HG03175 (cell line): Measurements from ENCODE around the gene TLCD3A.
"Not testable (repeated sequence)": the region's sequence is repeated elsewhere in the genome, so short reads cannot be mapped to it uniquely, and the experiment has no call there.

Source experiments
- ATAC-seq: cut with Tn5 transposase; IDR thresholded peaks from one replicate; pipeline ENCODE4 v1.9.1; 2021; ENCODE audit warnings: mild to moderate bottlenecking, moderate library complexity; ENCODE audit not compliant: unreplicated experiment

The TLCD3A gene

DNA sequence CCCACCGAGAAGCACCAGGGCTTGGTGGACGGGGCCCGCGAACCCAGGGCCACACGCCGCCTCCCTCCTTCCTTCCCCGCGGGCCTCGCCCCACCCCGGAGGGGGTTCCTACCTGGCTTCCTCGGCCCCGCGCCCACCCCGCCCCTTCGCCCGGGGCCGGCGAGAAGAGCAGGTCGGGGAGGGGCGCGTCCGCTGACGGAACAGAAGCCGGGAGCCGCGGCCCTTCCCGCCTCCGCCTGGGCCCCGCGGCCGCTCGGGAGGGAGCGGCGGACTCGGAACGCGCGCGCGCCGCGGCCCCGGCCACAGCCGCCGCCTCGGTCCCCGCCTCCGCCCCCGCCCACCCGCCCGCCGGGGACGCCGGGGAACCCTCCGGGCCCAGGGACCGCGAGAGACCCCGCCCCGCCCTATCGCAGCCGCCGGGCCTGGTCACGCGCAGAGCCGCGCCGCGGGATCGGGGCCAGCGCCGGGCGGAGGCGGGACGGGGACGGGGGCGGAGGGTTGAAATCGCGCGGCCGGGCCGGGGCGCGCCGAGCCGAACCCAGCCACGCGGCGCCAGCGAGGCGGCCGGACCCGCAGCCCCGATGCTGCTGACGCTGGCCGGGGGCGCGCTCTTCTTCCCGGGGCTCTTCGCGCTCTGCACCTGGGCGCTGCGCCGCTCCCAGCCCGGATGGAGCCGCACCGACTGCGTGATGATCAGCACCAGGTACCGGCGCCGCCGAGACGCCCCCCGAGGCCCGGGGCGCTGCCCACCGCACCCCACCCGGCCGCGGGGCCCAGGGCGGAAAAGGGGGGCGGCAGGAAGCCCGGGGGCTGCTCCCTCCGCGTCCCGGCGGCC lies at the start of gene TLCD3A:
TSS of gene TLCD3A (plus strand) at position 530 of the 835 bp plus-strand sequence. CDS start at position 582, 52 bp downstream.
- peak; percentile 48 for ATAC-seq

DNA sequence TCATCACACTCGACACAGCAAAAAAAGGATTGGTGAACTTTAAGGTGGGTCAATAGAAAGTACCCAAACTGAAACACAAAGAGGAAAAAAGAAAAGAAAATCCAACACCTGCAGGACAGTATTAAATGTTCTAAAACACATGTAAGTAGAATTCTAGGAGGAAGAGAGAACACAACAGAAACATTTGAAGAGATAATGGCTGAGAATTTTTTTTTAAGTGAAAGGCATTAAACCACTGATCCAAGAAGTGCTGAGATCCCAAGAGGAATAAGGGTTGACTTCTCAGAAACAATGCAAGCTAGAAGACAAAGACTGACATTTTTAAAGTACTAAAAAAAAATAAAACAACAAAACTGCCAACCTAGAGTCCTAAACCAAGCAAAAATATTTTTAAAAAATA lies 49.4 kb upstream of the TLCD3A start:
- no peak for ATAC-seq

DNA sequence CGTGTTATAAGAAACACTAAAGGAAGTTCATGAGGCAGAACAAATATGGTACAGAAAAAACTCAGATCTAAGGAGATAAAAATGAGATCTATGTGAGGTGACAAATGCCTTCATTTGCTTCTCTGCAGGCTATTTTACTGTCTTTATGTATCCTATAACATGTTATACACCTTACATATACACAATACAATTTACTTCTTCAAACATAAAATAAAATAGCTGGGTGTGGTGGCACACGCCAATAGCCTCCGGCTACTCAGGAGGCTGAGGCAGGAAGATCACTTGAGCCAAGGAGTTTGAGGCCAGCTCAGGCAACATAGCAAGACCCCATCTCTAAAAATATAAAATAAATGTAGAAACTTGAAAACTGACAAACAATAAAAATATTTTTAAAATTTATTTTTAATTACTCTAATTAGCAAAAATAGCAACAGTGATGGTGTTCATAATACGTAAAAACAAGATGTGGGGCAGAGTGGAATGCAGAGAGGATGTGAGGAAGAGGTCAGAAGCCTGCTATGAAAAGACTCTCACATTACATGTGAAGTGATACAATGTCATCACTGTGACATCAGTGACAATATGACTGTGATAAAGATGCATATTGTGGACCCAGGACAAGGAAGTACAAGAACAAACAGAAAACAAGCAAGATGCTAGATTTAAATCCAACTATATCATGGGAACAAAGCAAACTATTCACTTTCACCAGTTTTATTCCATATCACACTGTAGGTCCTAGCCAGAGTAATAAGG lies 48.7 kb upstream of the TLCD3A start:
- no peak for ATAC-seq

DNA sequence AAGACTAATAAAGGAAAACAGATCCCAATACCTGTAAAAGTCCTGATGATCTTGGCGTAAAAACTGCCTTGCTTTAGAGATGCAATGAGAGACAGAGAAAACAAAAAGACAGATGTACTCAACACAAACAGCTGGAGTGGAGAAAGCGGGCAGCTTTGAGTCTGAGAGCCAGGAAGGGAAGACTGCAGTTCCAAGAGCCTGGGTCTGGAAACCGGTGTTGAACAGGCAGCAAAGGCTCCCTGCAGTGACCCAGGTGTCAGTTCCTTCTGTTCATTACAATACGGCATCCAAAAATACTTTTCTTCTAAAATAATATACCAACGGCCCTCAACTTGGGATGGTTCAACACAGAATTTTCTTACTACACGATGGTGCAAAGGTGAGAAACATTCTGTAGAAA lies 47.4 kb upstream of the TLCD3A start:
- ATAC-seq = no peak

DNA sequence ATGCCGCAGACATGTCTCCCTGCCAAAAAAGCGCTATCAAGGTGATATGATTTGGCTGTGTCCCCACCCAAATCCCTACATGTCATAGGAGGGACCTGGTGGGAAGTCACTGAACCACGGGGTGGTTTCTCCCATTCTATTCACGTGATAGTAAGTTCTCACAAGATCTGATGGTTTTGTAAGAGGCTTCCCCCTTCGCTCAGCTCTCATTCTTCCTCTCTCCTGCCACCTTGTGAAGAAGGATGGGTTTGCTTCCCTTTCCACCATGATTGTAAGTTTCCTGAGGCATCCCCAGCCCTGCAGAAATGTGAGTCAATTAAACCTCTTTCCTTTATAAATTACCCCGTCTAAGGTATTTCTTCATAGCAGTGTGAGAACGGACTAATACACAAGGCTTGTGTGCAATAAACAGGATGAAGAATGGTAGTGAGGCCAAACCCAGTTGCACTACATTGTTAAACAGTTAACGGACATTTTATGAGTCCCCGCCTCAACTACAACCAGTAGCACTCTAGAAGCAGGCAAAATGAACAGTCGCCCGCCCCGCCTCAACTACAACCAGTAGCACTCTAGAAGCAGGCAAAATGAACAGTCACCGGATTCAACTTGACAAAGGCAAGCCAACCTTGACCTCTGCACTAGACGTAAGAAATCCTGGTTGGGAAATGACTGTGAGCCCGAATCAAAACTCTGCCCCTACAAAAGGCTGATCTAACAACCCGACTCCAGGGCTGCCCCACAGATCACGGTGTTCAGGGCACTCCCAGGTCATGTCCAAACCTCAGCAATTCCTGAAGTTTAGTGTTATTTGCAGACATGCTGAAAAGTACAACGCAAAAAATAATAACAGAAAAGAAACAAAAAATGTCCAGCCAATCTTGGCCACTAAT lies 44.1 kb upstream of the TLCD3A start:
- ATAC-seq = no peak

DNA sequence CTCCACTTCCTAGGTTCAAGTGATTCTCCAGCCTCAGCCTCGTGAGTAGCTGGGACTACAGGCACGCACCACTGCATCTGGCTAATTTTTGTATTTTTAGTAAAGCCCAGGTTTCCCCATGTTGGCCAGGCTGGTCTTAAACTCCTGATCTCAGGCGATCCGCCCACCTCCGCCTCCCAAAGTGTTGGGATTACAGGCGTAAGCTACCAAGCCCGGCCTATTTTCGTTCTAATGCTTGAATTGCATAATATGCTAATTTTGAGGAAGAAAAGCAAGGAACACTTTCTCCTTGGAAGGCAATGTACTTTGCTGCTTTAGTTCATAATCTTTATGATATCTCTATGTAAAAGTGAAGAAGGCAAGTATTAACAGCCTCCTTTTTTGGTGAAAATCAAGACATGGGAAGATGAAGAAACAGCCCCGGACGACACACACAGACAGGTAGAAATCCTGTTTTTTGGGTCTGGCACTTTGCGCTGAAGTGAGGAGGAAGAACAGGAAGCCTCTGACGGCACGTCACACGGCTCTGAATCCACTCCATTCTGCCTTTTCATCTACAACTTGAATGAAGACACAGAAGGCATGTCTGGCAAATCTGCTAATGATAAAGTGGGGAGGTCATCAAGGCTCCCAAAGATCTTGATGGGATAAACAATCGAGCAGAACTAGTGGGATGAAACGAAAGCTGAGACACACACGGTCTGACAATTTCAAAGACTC lies 42.7 kb upstream of the TLCD3A start:
- ATAC-seq = no peak

DNA sequence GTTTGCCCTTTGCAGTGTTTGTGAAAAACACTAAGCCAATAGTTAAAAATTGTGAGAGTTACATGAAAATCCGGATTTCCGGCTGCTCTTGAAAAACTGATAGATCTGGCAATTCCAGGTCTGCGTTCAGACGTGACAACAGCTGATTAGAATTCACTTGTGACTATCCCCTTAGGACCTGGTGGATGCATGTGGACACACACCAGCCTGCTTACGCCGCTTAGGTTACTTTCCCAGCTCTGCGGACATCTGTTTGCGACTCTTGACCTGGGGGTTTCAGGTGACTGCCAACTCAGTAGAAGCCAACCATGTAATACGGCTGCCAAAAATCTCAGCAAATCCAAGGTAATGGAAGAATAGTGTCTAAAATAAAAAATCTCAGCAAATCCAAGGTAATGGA lies 42.0 kb upstream of the TLCD3A start:
- no peak for ATAC-seq

DNA sequence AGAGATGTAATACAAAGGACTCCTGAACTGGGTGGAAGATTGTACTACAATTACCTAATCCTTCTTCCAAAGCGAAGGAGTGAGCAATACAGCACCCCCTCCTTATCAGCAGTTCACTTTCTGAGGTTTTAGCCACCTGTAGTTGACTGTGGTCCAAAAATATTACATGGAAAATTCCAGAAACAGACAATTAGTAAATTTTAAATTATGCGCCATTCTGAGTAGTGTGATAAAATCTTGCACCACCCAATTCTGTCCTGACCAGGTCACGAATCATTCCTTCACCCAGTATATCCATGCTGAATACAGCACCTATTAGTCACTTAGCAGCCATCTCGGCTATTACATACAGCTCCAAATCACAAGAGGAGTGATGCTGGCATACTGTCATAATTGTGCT lies 41.0 kb upstream of the TLCD3A start:
- no peak for ATAC-seq

DNA sequence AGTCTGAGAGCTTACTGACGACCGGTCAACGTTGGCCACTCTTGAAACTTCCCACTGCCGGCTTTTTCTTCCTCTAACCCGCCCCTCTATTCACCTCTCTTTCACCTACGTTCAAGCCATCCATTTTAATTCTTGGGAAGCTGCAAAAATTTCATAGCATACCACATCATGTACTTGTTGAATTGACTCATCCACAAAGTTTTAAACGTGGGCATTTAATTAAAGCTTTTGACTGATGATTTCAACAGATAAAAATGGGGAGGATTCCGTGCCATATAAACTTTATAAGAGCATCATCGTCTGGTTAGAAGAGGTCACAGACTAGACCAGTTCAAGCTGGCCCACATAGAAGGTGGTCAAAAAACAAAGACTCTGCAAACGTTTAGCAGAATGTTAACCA lies 40.3 kb upstream of the TLCD3A start:
- ATAC-seq = no peak

DNA sequence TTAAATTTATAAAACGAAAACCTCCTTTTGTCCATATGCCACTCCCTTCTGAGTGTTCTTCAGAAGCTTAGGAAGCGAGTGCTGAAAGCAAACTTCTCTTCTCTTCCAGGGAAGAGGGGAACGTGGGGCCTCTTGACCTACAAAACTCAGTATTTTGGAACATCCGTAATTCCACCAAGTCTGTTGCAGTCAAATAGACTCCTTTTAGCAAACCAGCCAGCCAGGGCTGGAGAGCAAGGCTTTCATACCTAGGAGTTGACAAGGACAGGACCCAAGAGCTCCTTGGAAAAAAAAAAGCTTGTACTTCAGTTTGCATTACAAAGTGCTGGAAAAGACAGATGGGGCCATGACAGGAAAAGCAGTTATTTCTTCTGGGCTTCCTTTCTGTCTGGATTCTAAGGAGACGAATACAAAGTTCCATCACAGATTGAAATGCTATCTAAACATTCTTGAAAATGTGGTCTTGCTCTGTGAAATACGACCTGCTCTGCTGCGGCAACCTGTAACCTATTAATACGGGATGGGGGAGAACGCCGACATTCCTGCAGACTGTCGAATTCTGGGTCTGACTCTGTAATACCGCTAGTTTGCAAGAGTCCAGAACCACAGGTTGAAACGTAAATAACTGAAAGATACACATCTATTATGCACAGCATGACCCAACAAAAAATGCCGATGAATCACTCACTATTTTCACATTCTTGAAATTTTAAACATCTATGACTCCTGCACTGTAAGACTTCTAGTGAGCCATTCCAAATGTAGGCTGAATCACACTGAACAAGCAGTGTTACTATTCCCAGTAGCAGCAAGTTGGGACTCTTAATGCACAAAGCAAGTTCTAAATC lies 38.4 kb upstream of the TLCD3A start:
- ATAC-seq = no peak

DNA sequence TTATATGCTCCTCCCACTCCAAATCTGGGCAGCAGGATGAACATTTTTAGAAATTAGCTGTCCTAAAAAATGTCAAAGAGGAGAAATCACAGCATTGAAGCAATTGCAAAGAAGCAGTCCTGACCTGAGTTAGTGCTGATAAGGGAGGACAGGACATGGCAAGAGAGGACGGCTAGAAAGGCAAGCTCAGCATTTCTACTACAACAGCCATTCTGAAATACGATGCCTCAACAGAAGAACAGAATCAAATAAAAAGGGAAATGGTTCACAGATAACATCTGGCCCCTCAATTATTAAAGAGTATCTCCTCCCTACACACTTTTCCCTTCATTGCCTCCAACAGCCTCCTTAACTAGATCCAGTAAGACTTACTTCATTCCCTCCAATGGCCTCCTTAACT lies 36.0 kb upstream of the TLCD3A start:
- no peak for ATAC-seq

DNA sequence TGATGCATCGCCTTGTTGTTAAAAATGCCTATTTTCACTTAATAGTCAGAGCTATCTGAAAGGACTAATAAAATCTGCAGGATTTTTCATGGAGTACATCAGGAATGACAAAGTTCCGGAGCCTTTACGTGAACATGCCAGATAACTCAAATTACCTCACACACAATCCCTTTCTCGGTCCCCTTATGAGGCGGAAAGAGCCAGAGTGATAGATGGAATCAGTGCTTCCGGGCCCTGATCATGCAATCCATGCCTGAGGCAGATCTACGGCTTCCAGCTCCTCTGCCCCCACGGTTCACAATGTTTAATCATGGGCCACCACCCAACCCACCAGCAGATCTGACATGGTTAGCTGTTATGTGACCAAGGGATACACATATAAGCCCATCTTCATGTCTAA lies 34.7 kb upstream of the TLCD3A start:
- ATAC-seq = no peak

DNA sequence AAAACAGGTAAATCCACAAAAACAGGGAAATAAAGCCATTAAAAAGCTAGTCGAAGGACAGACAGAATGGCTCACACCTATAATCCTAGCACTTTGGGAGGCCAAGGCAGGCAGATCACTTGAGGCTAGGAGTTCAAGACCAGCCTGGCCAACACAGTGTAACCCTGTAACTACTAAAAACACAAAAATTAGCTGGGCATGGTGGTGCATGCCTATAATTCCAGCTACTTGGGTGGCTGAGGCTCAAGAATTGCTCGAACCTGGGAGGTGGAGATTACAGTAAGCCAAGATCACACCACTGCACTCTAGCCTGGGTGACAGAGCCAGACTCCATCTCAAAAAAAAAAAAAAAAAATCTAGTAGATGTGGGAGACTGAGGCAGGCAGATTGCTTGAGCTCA lies 34.3 kb upstream of the TLCD3A start:
- ATAC-seq = not testable (repeated sequence)

DNA sequence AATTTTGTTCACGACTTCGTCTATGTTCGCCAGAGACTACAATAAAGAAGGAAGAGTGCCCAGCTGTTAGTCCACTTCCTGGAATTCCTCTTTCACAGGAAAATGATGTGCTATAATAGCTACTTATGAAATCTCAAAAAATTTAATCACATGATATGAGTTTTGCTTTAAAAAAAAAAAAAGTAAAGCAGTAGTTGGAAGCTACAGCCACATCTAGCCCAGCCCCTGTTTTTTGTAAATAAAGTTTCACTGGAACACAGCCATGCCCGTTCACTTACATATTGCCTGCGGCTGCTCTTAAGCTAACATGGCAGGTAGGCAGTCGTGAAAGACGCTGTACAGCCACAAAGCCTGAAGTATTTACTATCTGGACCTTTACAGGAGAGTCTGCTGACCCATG lies 33.1 kb upstream of the TLCD3A start:
- ATAC-seq = no peak

DNA sequence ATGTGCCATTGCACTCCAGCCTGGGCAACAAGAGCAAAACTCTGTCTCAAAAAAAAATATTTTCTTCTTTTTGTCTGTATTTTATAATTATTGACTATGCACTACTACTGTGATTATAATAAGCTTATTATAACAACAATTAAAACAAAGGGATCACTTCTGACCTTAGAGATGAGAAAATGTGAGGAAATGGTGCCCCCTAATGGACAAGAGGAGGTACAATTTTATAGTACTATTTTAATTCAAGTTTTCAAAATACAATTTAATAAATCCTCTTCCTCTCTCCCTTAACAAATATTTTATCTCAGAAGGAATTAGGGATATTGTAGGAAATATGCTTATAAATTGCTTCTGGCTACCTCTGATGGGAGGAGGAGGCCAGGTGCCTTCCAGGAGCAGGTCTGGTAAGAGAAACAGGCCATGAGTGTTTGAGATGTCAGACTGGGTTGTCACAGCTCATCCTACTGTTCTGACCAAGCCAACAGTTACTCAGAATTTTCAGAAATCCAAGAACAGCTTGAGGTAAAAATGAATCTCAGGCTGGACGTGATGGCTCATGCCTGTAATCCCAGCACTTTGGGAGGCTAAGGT lies 31.8 kb upstream of the TLCD3A start:
- ATAC-seq = no peak

DNA sequence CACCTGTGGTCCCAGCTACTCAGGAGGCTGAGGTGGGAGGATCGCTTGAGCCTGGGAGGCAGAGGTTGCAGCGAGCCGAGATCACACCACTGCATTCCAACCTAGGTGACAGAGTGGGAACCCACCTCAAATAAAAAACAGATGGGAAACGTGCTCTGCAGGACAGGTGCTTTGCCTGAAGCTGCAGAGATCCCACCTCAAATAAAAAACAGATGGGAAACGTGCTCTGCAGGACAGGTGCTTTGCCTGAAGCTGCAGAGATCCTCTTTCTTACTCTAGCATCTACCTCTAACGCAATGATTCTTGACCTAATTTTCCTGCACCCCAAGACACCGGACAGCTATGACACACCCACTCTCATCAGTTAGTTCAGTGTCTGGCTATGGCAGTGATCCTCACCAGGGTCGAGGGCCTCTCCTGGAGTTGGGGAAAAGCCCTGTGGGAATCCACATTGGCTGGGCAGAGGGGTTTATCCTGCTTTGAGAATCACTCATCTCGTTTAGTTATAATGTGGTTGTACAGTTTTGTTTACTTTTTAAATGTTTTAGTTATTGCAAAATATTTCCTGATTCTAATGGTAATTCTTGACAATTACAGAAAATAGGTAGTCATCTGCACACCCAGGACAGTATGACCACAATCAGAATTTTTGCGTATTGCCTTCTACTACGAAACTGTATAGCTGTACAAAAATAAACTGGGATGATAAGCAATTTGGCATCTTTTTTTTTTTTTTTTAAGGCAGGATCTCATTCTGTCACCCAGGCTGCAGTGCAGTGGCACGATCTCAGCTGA lies 29.1 kb upstream of the TLCD3A start:
- ATAC-seq = no peak

DNA sequence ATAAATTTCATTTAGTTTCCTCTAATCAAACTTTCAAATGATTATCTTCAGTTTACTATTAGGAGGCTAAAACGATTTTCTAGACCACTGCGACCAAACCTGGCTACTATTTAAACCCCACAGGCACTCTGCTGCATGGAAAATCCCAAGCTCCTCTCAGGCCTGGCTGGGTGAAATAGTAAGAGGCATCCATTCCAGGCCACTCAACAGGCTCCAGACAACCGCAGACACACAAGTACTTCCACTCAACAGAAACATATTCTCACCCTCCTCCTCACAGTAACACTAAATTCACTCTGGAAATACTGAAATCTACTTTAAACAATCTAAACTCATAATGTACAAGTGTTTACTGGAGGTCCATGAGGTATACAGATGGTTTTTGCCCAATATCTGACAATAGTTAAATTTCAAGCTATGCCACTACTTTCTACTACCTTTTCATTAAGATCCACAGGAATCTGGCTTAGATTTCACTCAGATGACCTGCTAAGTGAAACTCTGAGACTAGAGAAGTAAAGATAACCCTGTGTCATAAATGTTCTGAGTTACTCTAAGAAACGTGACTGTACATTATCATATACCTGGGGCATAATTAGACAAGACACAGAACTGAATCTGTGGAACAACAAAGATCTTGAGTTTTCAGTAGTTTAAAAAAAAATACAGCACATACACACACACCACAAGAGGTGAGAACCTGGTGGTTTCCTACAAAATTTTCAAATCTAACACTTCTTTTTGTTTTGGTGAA lies 28.1 kb upstream of the TLCD3A start:
- no peak for ATAC-seq

DNA sequence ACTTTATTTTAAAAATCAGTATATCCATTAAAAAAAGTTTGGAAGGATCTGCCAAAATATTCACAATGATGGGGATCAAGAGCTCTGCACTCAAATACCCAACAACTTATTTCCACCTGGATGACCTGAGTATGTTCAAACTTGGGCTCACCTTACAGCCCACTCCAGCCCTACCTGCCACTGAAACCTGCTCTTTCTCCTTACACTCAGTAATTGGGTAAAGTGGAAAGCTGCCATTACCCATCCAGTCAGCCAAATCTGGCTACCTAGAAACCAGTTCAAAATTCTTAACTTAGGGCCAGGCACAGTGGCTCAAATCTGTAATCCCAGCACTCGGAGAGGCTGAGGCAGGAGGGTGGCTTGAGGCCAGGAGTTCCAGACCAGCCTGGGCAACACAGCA lies 27.4 kb upstream of the TLCD3A start:
- no peak for ATAC-seq
